ENCODE data around the gene CERK. TPM values are rescaled to one million over a fixed set of nuclear protein-coding genes. Genes with fewer than 3 reads are reported as not detected.
"Not testable (repeated sequence)": the region's sequence is repeated elsewhere in the genome, so short reads cannot be mapped to it uniquely, and the experiment has no call there.

Gene CERK, protein sequence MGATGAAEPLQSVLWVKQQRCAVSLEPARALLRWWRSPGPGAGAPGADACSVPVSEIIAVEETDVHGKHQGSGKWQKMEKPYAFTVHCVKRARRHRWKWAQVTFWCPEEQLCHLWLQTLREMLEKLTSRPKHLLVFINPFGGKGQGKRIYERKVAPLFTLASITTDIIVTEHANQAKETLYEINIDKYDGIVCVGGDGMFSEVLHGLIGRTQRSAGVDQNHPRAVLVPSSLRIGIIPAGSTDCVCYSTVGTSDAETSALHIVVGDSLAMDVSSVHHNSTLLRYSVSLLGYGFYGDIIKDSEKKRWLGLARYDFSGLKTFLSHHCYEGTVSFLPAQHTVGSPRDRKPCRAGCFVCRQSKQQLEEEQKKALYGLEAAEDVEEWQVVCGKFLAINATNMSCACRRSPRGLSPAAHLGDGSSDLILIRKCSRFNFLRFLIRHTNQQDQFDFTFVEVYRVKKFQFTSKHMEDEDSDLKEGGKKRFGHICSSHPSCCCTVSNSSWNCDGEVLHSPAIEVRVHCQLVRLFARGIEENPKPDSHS
- 10 to 100 TPM; 31.1 to 59.4 (median 38.9) TPM for polyA plus RNA-seq

DNA sequence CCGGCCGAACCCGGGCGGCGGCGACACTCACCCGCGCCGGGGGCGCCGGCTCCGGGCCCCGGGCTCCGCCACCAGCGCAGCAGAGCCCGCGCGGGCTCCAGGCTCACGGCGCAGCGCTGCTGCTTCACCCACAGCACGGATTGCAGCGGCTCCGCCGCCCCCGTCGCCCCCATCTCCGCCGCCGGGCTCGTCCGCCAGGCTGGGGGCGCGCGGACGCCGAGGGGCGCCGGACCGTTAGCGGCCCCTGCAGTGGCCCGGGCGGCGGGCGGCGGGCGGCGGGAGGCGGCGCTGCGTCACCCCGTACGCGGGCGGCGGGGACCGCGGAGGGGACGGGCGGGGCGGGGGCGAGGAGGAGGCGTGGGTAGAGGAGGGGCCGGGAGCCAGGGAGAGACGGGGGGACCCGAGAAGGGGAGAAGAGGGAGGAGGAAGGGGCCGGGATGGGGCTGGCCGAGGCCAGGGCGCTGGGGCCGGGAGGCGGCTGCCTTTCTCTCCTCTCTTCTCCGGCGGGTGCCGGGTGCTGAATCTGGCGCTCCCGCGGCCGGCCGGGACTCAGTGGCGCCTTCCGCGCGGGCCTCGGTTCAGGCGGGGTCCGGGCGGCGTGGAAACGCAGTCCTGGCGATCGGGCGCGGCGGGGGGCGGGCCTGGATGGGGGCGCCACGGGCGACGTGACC is at the start of gene CERK:
Gene CERK, minus strand, starts transcription at position 277 of the 671 bp plus-strand sequence. Its CDS starts 104 bp downstream, at position 173.
- Mint-ChIP-seq H3K36me3 (no peaks in the 10 kb centered on the region), H3K4me3 (peak within 1 kb of the TSS; percentile 94 to 100 (median 97)), H3K27me3 (ENCODE audit: low read depth in 3 of 3) (peaks cover 0 to 13% (median 3%) of the 10 kb centered on the region in 3 donors), H3K27ac (peak within 1 kb of the TSS; percentile 95 to 99 (median 99)), H3K4me1 (peaks cover 40 to 47% of the 10 kb centered on the region in 2 donors), H3K9me3 (no peaks in the 10 kb centered on the region)
- DNase-seq, result peak; percentile 67 to 68 (median 68)

DNA sequence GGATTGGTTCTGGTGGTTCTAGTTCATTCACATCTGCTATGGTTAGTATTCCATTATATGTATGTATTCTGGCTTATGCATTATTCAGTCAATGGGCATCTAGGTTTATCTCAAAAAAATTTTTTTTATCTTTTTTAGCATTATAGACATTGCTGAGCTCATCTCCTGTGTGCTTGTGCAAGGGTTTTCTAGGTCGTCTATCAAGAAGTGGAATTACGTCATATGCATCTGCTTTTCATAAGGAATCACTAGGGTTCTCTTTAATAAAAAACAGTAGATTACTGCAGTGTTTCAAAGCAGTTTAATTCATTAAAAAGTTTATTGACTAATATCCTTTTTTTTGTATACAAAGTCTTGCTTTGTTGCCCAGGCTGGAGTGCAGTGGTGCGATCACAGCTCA is 45.7 kb upstream of the CERK start:
- Mint-ChIP-seq H3K4me3 (no peak overlapping the region), H3K27ac (peak overlapping the region in 2 of 6 donors; percentile 2 to 71), H3K27me3 (ENCODE audit: low read depth in 3 of 3) (peaks cover 0 to 1% (median 0%) of the 10 kb centered on the region in 3 donors), H3K9me3 (no peaks in the 10 kb centered on the region), H3K4me1 (peaks cover 34 to 62% of the 10 kb centered on the region in 2 donors), H3K36me3 (no peaks in the 10 kb centered on the region)
- DNase-seq, result no peak

DNA sequence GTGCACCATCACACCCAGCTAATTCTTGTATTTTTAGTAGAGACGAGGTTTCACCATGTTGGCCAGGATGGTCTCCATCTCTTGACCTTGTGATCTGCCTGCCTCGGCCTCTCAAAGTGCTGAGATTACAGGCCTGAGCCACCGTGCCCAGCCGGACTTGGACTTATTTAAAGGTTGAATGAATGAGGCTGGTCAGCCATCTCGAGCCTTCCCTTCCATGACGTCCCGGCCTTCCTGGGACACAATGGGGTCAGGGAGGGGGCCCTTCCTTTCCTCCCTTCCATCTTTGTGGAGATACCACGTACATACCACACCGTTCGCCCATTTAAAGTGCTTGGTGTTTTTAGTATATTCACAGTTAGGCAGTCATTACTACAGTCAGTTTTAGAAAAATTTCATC is 44.1 kb upstream of the CERK start:
- not testable (repeated sequence) for H3K27me3 Mint-ChIP-seq (ENCODE audit: low read depth in 3 of 3)

GRCh38 chr22:46781291-46781690 is 43.2 kb upstream of the CERK start:
- H3K4me1 Mint-ChIP-seq, result peaks cover 39 to 67% of the 10 kb centered on the region in 2 donors
- peak overlapping the region in 3 of 6 donors; percentile 11 to 42 (median 20) for H3K27ac Mint-ChIP-seq
- H3K36me3 Mint-ChIP-seq, result no peaks in the 10 kb centered on the region
- DNase-seq, result no peak
- no peaks in the 10 kb centered on the region for H3K9me3 Mint-ChIP-seq
- H3K27me3 Mint-ChIP-seq (ENCODE audit: low read depth in 3 of 3), result peaks cover 0 to 1% (median 0%) of the 10 kb centered on the region in 3 donors
- H3K4me3 Mint-ChIP-seq, result no peak overlapping the region

More for the DNA sequence above, 44.1 kb upstream of the CERK start:
- not testable (repeated sequence) for H3K36me3 Mint-ChIP-seq, H3K4me3 Mint-ChIP-seq, H3K9me3 Mint-ChIP-seq, DNase-seq
- Mint-ChIP-seq H3K4me1 (peaks cover 31 to 63% of the 10 kb centered on the region in 2 donors), H3K27ac (peak overlapping the region in 4 of 6 donors; percentile 40 to 71 (median 48))

- Mint-ChIP-seq H3K27me3 (ENCODE audit: low read depth in 3 of 3) (peaks cover 0 to 1% (median 0%) of the 10 kb centered on the region in 3 donors), H3K27ac (peak overlapping the region in 5 of 6 donors; percentile 13 to 72 (median 43)), H3K9me3 (no peaks in the 10 kb centered on the region)
These were observed 42.4 kb upstream of the CERK start for GRCh38 chr22:46780453-46780852.

GRCh38 chr22:46779651-46780050 is 41.6 kb upstream of the CERK start:
- H3K9me3 Mint-ChIP-seq, result no peaks in the 10 kb centered on the region
- H3K4me3 Mint-ChIP-seq, result no peak overlapping the region
- H3K27ac Mint-ChIP-seq, result peak overlapping the region in 5 of 6 donors; percentile 13 to 78 (median 60)
- H3K4me1 Mint-ChIP-seq, result peaks cover 54 to 78% of the 10 kb centered on the region in 2 donors
- H3K27me3 Mint-ChIP-seq (ENCODE audit: low read depth in 3 of 3), result peaks cover 0 to 1% (median 0%) of the 10 kb centered on the region in 3 donors
- H3K36me3 Mint-ChIP-seq, result no peaks in the 10 kb centered on the region
- DNase-seq, result no peak

More at GRCh38 chr22:46780453-46780852, 42.4 kb upstream of the CERK start:
- no peak for DNase-seq
- no peak overlapping the region for H3K4me3 Mint-ChIP-seq
- peaks cover 48 to 76% of the 10 kb centered on the region in 2 donors for H3K4me1 Mint-ChIP-seq
- no peaks in the 10 kb centered on the region for H3K36me3 Mint-ChIP-seq

DNA sequence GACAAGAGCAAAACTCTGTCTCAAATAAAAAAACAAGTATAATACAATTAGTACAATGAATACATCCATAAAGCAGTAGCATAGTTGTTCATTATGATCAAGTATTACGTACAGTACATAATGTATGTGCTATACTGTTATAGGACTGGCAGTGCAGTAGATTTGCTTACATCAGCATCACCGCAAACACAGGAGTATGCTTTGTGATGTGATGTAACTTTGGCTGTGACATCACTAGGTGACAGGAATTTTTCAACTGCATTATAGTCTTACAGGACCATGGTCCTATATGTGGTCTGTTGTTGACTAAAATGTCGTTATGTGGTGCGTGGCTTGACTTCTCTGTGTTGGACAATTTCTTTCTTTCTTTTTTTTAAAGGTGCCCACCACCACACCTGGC is 41.0 kb upstream of the CERK start:
- DNase-seq, result no peak
- H3K27me3 Mint-ChIP-seq (ENCODE audit: low read depth in 3 of 3), result peaks cover 0 to 1% (median 0%) of the 10 kb centered on the region in 3 donors
- H3K36me3 Mint-ChIP-seq, result no peaks in the 10 kb centered on the region
- peak overlapping the region in 2 of 6 donors; percentile 48 to 72 for H3K27ac Mint-ChIP-seq
- no peaks in the 10 kb centered on the region for H3K9me3 Mint-ChIP-seq
- H3K4me3 Mint-ChIP-seq, result no peak overlapping the region
- peaks cover 59 to 79% of the 10 kb centered on the region in 2 donors for H3K4me1 Mint-ChIP-seq

DNA sequence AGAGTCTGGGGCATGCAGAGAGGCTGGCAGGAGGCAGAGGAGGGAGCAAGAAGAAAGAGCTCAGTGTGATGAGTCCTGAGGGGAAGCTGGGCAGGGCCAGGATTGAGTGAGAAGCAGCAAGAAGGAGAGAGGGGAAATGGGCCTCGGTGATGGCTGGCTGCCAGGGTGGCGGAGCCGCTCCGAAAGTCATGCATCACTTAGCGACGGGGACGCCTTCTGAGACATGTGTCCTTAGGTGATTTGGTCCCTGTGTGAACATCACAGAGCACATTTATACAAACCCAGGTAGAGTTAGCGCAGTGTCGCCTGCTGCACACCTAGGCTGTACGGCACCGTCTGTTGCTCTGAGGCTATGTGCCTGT is 39.5 kb upstream of the CERK start:
- DNase-seq, result no peak
- H3K36me3 Mint-ChIP-seq, result no peaks in the 10 kb centered on the region
- peaks cover 0 to 2% (median 0%) of the 10 kb centered on the region in 3 donors for H3K27me3 Mint-ChIP-seq (ENCODE audit: low read depth in 3 of 3)
- H3K4me3 Mint-ChIP-seq, result peak overlapping the region in 3 of 5 donors; percentile 19 to 62 (median 34)
- peaks cover 61 to 78% of the 10 kb centered on the region in 2 donors for H3K4me1 Mint-ChIP-seq
- peak overlapping the region; percentile 76 to 90 (median 86) for H3K27ac Mint-ChIP-seq
- H3K9me3 Mint-ChIP-seq, result no peaks in the 10 kb centered on the region

- Mint-ChIP-seq H3K27ac (peak overlapping the region; percentile 76 to 90 (median 86)), H3K4me3 (peak overlapping the region in 4 of 5 donors; percentile 33 to 62 (median 46)), H3K9me3 (no peaks in the 10 kb centered on the region), H3K27me3 (ENCODE audit: low read depth in 3 of 3) (peaks cover 0 to 2% (median 0%) of the 10 kb centered on the region in 3 donors), H3K36me3 (no peaks in the 10 kb centered on the region), H3K4me1 (peaks cover 59 to 74% of the 10 kb centered on the region in 2 donors)
- no peak for DNase-seq
These were observed 39.0 kb upstream of the CERK start for GRCh38 chr22:46776876-46777608.

DNA sequence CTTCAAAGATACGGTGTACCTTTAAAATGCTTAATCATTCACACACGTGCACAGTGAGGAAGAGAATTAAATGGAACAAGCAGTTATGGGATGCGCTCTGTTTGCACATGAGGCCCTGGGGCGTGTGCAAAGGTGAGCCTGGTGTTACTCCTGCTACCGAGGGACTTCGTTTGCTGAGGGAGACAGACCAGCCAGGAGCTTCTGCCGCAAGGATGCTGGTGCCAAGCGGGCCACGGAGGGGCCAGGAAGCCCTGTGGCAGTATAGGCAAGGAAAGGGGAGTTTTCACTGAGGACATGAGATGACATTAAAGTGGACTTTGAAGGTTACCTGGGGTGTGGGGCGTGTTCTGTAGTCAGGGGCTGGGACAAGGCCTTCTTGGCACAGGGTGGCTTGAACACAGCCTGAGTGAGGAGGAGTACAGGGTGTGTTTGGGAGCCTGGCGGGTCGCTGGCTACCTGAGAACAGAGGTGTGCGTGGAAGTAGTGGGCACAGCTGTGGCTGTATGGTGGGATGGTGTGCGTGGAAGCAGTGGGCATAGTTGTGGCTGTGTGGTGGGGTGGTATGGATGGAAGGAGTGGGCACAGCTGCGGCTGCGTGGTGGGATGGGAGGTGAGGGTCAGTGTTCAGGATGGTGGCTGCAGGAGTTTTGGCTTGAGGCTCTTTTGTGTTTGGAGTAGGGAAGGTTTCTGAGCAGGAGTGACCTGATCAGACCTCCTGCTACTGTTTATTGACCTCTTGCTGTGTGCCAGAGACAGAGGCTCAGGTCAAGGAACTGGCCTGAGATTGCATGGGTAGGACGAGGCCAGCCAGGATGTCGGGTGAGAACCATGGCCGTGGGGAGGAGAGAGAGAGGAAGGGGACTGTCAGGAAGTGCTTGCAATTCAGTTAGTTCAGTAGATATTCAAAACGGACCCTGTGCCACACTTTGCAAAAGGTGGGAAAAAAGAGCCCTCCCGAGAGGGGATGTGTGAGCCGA is 38.1 kb upstream of the CERK start:
- H3K9me3 Mint-ChIP-seq, result no peaks in the 10 kb centered on the region
- peaks cover 62 to 81% of the 10 kb centered on the region in 2 donors for H3K4me1 Mint-ChIP-seq
- peak overlapping the region; percentile 83 to 90 (median 86) for H3K27ac Mint-ChIP-seq
- no peak for DNase-seq
- H3K36me3 Mint-ChIP-seq, result no peaks in the 10 kb centered on the region
- H3K4me3 Mint-ChIP-seq, result peak overlapping the region; percentile 7 to 62 (median 34)
- H3K27me3 Mint-ChIP-seq (ENCODE audit: low read depth in 3 of 3), result peaks cover 0 to 2% (median 0%) of the 10 kb centered on the region in 3 donors

DNA sequence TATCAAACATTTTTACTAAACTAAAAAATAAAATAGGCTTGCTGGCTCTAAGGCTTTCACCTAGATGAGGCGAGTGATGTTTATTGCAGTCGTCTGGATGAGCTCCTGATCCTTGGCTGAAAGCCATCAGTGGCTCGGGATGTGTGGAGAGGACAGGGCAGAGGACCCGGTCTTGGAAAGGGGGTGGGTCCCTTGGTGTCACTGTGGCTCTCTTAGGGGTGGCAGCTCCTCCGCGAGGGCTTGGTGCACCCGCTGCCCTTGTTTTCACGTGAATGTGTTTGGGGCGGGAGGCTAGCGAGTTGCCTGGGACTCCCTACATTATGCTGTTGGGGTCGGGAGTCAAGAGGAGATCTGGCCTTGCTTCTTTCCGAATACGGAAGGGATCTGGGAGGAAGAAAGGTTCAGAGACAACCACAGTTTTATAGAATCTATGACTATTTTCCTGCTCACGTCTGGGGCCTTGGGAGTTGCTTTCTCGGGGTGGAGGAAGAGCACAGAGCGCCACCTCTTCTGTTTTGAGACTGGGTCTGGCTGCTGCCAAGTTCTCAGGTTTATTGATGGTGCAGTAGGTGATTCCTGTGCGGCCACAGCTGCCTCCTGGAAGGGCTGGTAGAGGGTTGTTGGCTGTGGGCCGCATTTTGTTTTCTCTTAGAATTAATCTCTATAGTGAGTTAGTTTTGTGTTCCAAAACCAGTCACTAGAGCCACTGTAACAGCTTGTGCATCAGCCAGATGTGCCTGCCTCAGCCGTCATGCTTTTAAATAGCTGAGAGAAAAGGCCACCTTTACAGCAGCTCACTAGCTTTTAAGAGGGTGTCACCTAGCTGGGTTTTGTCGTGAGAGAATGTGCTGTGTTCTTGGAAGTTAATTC is 37.2 kb upstream of the CERK start:
- H3K9me3 Mint-ChIP-seq, result no peaks in the 10 kb centered on the region
- peak overlapping the region in 2 of 5 donors; percentile 19 to 28 for H3K4me3 Mint-ChIP-seq
- no peak for DNase-seq
- H3K27me3 Mint-ChIP-seq (ENCODE audit: low read depth in 3 of 3), result peaks cover 0 to 2% (median 0%) of the 10 kb centered on the region in 3 donors
- no peaks in the 10 kb centered on the region for H3K36me3 Mint-ChIP-seq
- H3K27ac Mint-ChIP-seq, result peak overlapping the region; percentile 71 to 87 (median 86)
- H3K4me1 Mint-ChIP-seq, result peaks cover 68 to 87% of the 10 kb centered on the region in 2 donors
